A673 (cell line): ENCODE data around the gene UBE2U. TPM values are rescaled to one million over a fixed set of nuclear protein-coding genes. Genes with fewer than 3 reads are reported as not detected.
A peak's percentile ranks its signal among the peaks of the same experiment; 100 is the strongest.
"Not testable (repeated sequence)": the region's sequence is repeated elsewhere in the genome, so short reads cannot be mapped to it uniquely, and the experiment has no call there.

Source experiments
- BruUV-seq: library from RNA; stranded (reverse); fragments of 400-500 nt; replicated peaks from 2 replicates; lab custom pipeline; 2021; lab: Mats Ljungman, UMichigan
- CTCF ChIA-PET: fragments of 300-600 bp; sonication (Branson Sonifier 250); formaldehyde crosslinking; loops from one replicate; lab custom pipeline; 2022; ENCODE audit warnings: antibody characterized with exemption; lab: Charles Lee
- POLR2A ChIA-PET: fragments of 300-600 bp; sonication (Branson Sonifier 250); formaldehyde crosslinking; loops from one replicate; lab custom pipeline; 2022; ENCODE audit warnings: antibody characterized with exemption; ENCODE audit not compliant: low non-redundant PET; lab: Charles Lee
- DNase-seq: peaks from one replicate; pipeline ENCODE4 v3.0.0-alpha.2; 2015; ENCODE audit warnings: low spot score
- H3K27ac ChIP-seq: fragments of 200-600 bp; sonication (generic); 2 replicates; pipeline ENCODE4 v1.5.1; 2016; ENCODE audit warnings: mixed run types, low read depth, mild to moderate bottlenecking, mixed read lengths, antibody characterized with exemption, low read length; ENCODE audit not compliant: poor library complexity, severe bottlenecking
- H3K27me3 ChIP-seq: fragments of 200-600 bp; sonication (generic); replicated peaks from 2 replicates; pipeline ENCODE4 v1.6.1; 2017; ENCODE audit warnings: mixed run types, low read depth, mild to moderate bottlenecking, mixed read lengths, antibody characterized with exemption, low read length; ENCODE audit not compliant: insufficient read depth, poor library complexity
- H3K36me3 ChIP-seq: fragments of 200-600 bp; sonication (generic); 2 replicates; pipeline ENCODE4 v1.6.1; 2016; ENCODE audit warnings: mixed run types, mild to moderate bottlenecking, mixed read lengths, antibody characterized with exemption, low read length; ENCODE audit not compliant: insufficient read depth, poor library complexity, severe bottlenecking
- H3K4me1 ChIP-seq: fragments of 200-600 bp; sonication (generic); 2 replicates; pipeline ENCODE4 v1.6.1; 2017; ENCODE audit warnings: mixed run types, mild to moderate bottlenecking, mixed read lengths, antibody characterized with exemption, low read length; ENCODE audit not compliant: insufficient read depth, poor library complexity, severe bottlenecking
- H3K4me3 ChIP-seq: fragments of 200-600 bp; sonication (generic); 2 replicates; pipeline ENCODE4 v1.5.1; 2016; ENCODE audit warnings: low read depth, mixed run types, mild to moderate bottlenecking, mixed read lengths, low read length; ENCODE audit not compliant: poor library complexity, severe bottlenecking
- H3K9me3 ChIP-seq: fragments of 200-600 bp; sonication (generic); 2 replicates; pipeline ENCODE4 v1.6.1; 2016; ENCODE audit warnings: mixed run types, low read depth, mild to moderate bottlenecking, mixed read lengths, antibody characterized with exemption, low read length; ENCODE audit not compliant: poor library complexity, severe bottlenecking
- CTCF ChIP-seq: fragments of 300-800, 200-600 bp; sonication (generic); conservative IDR thresholded peaks from 2 replicates; pipeline ENCODE4 v1.5.1; 2017; ENCODE audit warnings: low read depth, mild to moderate bottlenecking, antibody characterized with exemption, low read length, moderate library complexity, mixed read lengths
- EZH2 ChIP-seq: fragments of 200-600 bp; sonication (generic); IDR thresholded peaks from 2 replicates; pipeline ENCODE4 v1.6.1; 2017; ENCODE audit warnings: borderline replicate concordance, low read depth, mild to moderate bottlenecking, mixed read lengths, antibody characterized with exemption, low read length; ENCODE audit not compliant: poor library complexity, severe bottlenecking
- intact Hi-C: fragments of 100-400 bp; cut with micrococcal nuclease; formaldehyde crosslinking; loops from one replicate; pipeline ENCODE4 v1.10.0; 2022; ENCODE audit not compliant: unreplicated experiment
- total RNA-seq: library from RNA; stranded (reverse); gene quantifications from 2 replicates; pipeline ENCODE4 v1.2.3, GENCODE V29; 2021

UBE2U gene
- total RNA-seq, 1 experiment from 2014 or later, result not detected

- TF ChIP-seq CTCF (peak; percentile 45), EZH2 (no peak)
- BruUV-seq, result no TSS peak
- Histone ChIP-seq H3K27ac (no peak overlapping the region), H3K4me1 (peaks cover 14% of the 10 kb centered on the region), H3K9me3 (no peaks in the 10 kb centered on the region), H3K4me3 (no peak overlapping the region), H3K27me3 (no peaks in the 10 kb centered on the region), H3K36me3 (no peaks in the 10 kb centered on the region)
- intact Hi-C loops, result no loop called here
- CTCF ChIA-PET, result no interaction called here
- POLR2A ChIA-PET, result no interaction called here
- no peak for DNase-seq
Measured at GRCh38 chr1:64251971-64252370, 48.5 kb downstream of the UBE2U start.

- BruUV-seq, H3K36me3 ChIP-seq, POLR2A ChIA-PET, H3K9me3 ChIP-seq, CTCF ChIA-PET, DNase-seq, H3K4me3 ChIP-seq, H3K27ac ChIP-seq, H3K4me1 ChIP-seq, intact Hi-C loops, H3K27me3 ChIP-seq: not testable (repeated sequence)
Measured at GRCh38 chr1:64257233-64257632, 53.8 kb downstream of the UBE2U start.

DNA sequence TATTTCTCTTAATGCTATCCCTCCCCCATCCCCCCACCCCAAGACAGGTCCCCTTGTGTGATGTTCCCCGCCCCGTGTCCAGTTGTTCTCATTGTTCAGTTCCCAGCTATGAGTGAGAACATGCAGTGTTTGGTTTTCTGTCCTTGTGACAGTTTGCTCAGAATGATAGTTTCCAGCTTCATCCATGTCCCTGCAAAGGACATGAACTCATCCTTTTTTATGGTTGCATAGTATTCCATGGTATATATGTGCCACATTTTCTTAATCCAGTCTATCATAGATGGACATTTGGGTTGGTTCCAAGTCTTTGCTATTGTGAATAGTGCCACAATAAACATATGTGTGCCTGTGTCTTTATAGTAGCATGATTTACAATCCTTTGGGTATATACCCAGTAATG is 55.0 kb downstream of the UBE2U start:
- BruUV-seq, intact Hi-C loops: not testable (repeated sequence)

GRCh38 chr1:64263335-64263734 is 59.9 kb downstream of the UBE2U start:
- H3K4me1 ChIP-seq, result peaks cover 20% of the 10 kb centered on the region
- no peaks in the 10 kb centered on the region for H3K9me3 ChIP-seq
- TF ChIP-seq CTCF (no peak), EZH2 (no peak)
- ChIA-PET CTCF (interaction anchor here (0.6 kb wide), 1 partner anchor 487 kb away, joined by 3 read pairs; no protein-coding TSS in a partner anchor), POLR2A (no interaction called here)
- intact Hi-C loops, result loop anchor here (10.0 kb wide), 3 partner anchors 221 to 801 kb away; partner anchors contain the start of gene RAVER2
- no peak overlapping the region for H3K27ac ChIP-seq
- no peaks in the 10 kb centered on the region for H3K27me3 ChIP-seq
- no peak overlapping the region for H3K4me3 ChIP-seq
- no peak for DNase-seq
- BruUV-seq, result no TSS peak
- no peaks in the 10 kb centered on the region for H3K36me3 ChIP-seq

More for the DNA sequence above, 55.0 kb downstream of the UBE2U start:
- H3K4me3 ChIP-seq, POLR2A ChIA-PET, DNase-seq, CTCF ChIA-PET, H3K9me3 ChIP-seq, H3K4me1 ChIP-seq, H3K36me3 ChIP-seq, H3K27ac ChIP-seq, H3K27me3 ChIP-seq: not testable (repeated sequence)
